Measurements from ENCODE around the gene DKK3.

- TF ChIP-seq CTCF (IDR thresholded peaks at IDR 0.05; ENCODE audit: borderline replicate concordance, extremely low read depth, low read length, poor library complexity, severe bottlenecking) (no peak), EZH2 (IDR thresholded peaks at IDR 0.05; ENCODE audit: borderline replicate concordance, low read depth, low read length, severe bottlenecking) (no peak)
Observed at GRCh38 chr11:11948242-11948947, 60.0 kb downstream of the DKK3 start.
